Measurements from ENCODE around the gene SLCO1B1. TPM values are rescaled to one million over a fixed set of nuclear protein-coding genes. Genes with fewer than 3 reads are reported as not detected.

SLCO1B1 gene
- total and polyA plus RNA-seq, 2 donors (not counting 1 experiment from before 2014, with no cell fraction given), result not detected

DNA sequence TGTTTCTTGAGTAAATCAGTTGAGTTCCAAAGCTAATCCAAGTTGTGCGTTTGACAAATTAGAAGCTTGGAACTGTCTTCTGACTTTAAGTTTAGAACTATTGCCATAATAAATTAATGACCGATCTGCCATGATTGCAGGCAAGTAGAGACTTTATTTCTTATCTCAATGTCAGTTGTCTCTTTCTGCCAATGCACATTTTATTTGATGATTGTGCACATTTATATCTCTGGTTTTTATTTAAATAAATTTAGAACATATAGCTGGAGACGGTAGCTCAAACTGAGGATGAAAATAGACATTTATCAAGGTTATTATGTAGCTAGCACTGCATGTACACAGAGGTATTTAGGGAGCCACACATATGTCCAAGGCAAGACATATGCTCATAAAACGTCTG is 34.1 kb downstream of the SLCO1B1 start:
- no peak overlapping the region for H3K4me3 Mint-ChIP-seq

DNA sequence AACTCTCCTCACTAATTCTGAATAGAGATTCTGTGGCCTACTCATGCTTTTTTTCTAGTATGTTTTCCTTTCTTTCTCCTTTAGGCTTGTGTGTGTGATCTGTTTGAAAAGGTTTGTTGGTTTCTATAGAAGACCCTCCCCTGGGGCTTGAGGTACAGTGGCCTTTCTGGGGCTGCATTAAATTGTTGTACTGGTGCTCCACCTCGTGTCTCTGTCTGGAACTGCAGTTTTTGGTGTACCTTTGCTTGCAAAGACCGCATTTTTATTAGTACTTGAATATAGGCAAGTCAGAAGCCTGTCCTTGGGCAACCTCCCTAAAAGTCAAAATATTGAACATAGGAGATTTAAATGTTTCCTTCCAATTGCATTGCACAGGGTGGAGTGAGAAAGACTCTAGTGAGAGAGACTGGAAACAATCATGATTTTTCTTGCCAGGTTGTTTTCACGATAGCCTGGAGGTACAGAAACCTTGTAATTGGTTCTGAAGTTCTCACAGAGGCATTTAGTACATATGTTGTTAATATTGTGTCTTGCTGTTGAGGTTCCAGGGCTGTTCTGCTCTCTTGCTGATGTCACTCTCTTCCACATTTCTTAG is 39.0 kb downstream of the SLCO1B1 start:
- Histone ChIP-seq H3K9ac (ENCODE audit: low read length) (no peak overlapping the region), H3K27ac (ENCODE audit: low read length in 2 of 2) (no peak overlapping the region), H3K79me2 (ENCODE audit: control insufficient read depth, insufficient read depth, low read length) (no peaks in the 10 kb centered on the region), H3K4me1 (ENCODE audit: control insufficient read depth in 2 of 2, insufficient read depth in 2 of 2, low read length in 2 of 2) (no peaks in the 10 kb centered on the region), H4K20me1 (ENCODE audit: control insufficient read depth, insufficient read depth, low read length, poor library complexity, severe bottlenecking) (no peaks in the 10 kb centered on the region), H3K27me3 (replicated peaks in 1 of 4; ENCODE audit: control extremely low read depth in 1 of 4, control insufficient read depth in 3 of 4, insufficient read depth in 4 of 4, low read length in 3 of 4) (no peaks in the 10 kb centered on the region), H2AFZ (ENCODE audit: insufficient read depth, low read depth, low read length, poor library complexity, severe bottlenecking) (no peak overlapping the region), H3K4me3 (ENCODE audit: control extremely low read depth in 1 of 5, extremely low read depth in 1 of 5, insufficient read depth in 1 of 5, low read depth in 2 of 5, low read length in 4 of 5) (no peak overlapping the region), H3K36me3 (replicated peaks in 1 of 2; ENCODE audit: control extremely low read depth in 1 of 2, control insufficient read depth in 1 of 2, extremely low read depth in 1 of 2, insufficient read depth in 2 of 2, low read length in 1 of 2) (no peaks in the 10 kb centered on the region), H3K9me3 (ENCODE audit: control extremely low read depth in 1 of 3, control insufficient read depth in 2 of 3, insufficient read depth in 1 of 3, low read length in 2 of 3) (no peaks in the 10 kb centered on the region), H3K4me2 (replicated peaks; ENCODE audit: low read depth, low read length, poor library complexity, severe bottlenecking) (no peak overlapping the region)
- TF ChIP-seq EZH2 (IDR thresholded peaks at IDR 0.05; ENCODE audit: borderline replicate concordance, insufficient read depth, low read depth, low read length, poor library complexity, severe bottlenecking), result no peak
- TF ChIP-seq, protein P1, sequence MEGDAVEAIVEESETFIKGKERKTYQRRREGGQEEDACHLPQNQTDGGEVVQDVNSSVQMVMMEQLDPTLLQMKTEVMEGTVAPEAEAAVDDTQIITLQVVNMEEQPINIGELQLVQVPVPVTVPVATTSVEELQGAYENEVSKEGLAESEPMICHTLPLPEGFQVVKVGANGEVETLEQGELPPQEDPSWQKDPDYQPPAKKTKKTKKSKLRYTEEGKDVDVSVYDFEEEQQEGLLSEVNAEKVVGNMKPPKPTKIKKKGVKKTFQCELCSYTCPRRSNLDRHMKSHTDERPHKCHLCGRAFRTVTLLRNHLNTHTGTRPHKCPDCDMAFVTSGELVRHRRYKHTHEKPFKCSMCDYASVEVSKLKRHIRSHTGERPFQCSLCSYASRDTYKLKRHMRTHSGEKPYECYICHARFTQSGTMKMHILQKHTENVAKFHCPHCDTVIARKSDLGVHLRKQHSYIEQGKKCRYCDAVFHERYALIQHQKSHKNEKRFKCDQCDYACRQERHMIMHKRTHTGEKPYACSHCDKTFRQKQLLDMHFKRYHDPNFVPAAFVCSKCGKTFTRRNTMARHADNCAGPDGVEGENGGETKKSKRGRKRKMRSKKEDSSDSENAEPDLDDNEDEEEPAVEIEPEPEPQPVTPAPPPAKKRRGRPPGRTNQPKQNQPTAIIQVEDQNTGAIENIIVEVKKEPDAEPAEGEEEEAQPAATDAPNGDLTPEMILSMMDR (IDR thresholded peaks at IDR 0.05), result peak; percentile 50
- DNase-seq (peak; percentile 3), ATAC-seq (ENCODE audit: low read depth) (no peak)
- Mint-ChIP-seq H3K4me1 (no peaks in the 10 kb centered on the region), H3K9me3 (ENCODE audit: insufficient read depth) (peaks cover 8% of the 10 kb centered on the region), H3K4me3 (no peak overlapping the region), H3K27ac (no peak overlapping the region), H3K27me3 (no peaks in the 10 kb centered on the region)
- ChIA-PET POLR2A (no interaction called here), CTCF (no interaction called here)
- WGBS (ENCODE audit: insufficient coverage), result 36% methylated on average over 2 of the region's 3 CpGs
- intact Hi-C loops (cut with micrococcal nuclease), result loop anchor here (10.0 kb wide), 1 partner anchor 1435 kb away; no protein-coding TSS in a partner anchor

More for the DNA sequence above, 34.1 kb downstream of the SLCO1B1 start:
- Mint-ChIP-seq H3K27ac (no peak overlapping the region), H3K9me3 (ENCODE audit: insufficient read depth) (peaks cover 8% of the 10 kb centered on the region), H3K4me1 (no peaks in the 10 kb centered on the region), H3K27me3 (no peaks in the 10 kb centered on the region)
- intact Hi-C loops (cut with micrococcal nuclease), result loop anchor here (10.0 kb wide), 1 partner anchor 1430 kb away; no protein-coding TSS in a partner anchor
- no peaks in the 10 kb centered on the region for H3K27me3 ChIP-seq (replicated peaks in 1 of 4; ENCODE audit: control extremely low read depth in 1 of 4, control insufficient read depth in 3 of 4, insufficient read depth in 4 of 4, low read length in 3 of 4)
- no peaks in the 10 kb centered on the region for H3K9me3 ChIP-seq (ENCODE audit: control extremely low read depth in 1 of 3, control insufficient read depth in 2 of 3, insufficient read depth in 1 of 3, low read length in 2 of 3)
- TF ChIP-seq EZH2 (IDR thresholded peaks at IDR 0.05; ENCODE audit: borderline replicate concordance, insufficient read depth, low read depth, low read length, poor library complexity, severe bottlenecking), result no peak
- TF ChIP-seq, protein P1 (IDR thresholded peaks at IDR 0.05), result no peak
- H3K4me2 ChIP-seq (replicated peaks; ENCODE audit: low read depth, low read length, poor library complexity, severe bottlenecking), result no peak overlapping the region
- no CpG with 5 or more reads among the region's 4 CpGs for WGBS (ENCODE audit: insufficient coverage)
- no peak overlapping the region for H3K9ac ChIP-seq (ENCODE audit: low read length)
- POLR2A ChIA-PET, result no interaction called here
- H2AFZ ChIP-seq (ENCODE audit: insufficient read depth, low read depth, low read length, poor library complexity, severe bottlenecking), result no peak overlapping the region
- H3K79me2 ChIP-seq (ENCODE audit: control insufficient read depth, insufficient read depth, low read length), result no peaks in the 10 kb centered on the region
- no peaks in the 10 kb centered on the region for H3K36me3 ChIP-seq (replicated peaks in 1 of 2; ENCODE audit: control extremely low read depth in 1 of 2, control insufficient read depth in 1 of 2, extremely low read depth in 1 of 2, insufficient read depth in 2 of 2, low read length in 1 of 2)
- CTCF ChIA-PET, result no interaction called here
- H4K20me1 ChIP-seq (ENCODE audit: control insufficient read depth, insufficient read depth, low read length, poor library complexity, severe bottlenecking), result no peaks in the 10 kb centered on the region
- H3K4me1 ChIP-seq (ENCODE audit: control insufficient read depth in 2 of 2, insufficient read depth in 2 of 2, low read length in 2 of 2), result no peaks in the 10 kb centered on the region
- H3K4me3 ChIP-seq (ENCODE audit: control extremely low read depth in 1 of 5, extremely low read depth in 1 of 5, insufficient read depth in 1 of 5, low read depth in 2 of 5, low read length in 4 of 5), result no peak overlapping the region
- no peak for DNase-seq
- no peak for ATAC-seq (ENCODE audit: low read depth)
- no peak overlapping the region for H3K27ac ChIP-seq (ENCODE audit: low read length in 2 of 2)

Measured in B cell (primary cell).